Astrocyte (in vitro differentiated cells and primary cell): ENCODE data around the gene ARMC7. TPM values are rescaled to one million over a fixed set of nuclear protein-coding genes. Genes with fewer than 3 reads are reported as not detected.

ENCODE experiments used
- DNase-seq: peaks from one replicate; pipeline ENCODE4 v3.0.0-alpha.2; 2010; ENCODE audit warnings: low read depth
- FAIRE-seq: peaks from 2 replicates; lab custom pipeline; 2011; peaks lifted over from hg19 to GRCh38; lab: Jason Lieb, UNC
- H2AFZ ChIP-seq: 2 replicates; pipeline ENCODE4 v1.6.0; 2012; ENCODE audit warnings: low read depth, low read length, inconsistent platforms
- H3K27ac ChIP-seq: 2 replicates; pipeline ENCODE4 v1.5.1; 2011; ENCODE audit warnings: low read depth, low read length, inconsistent platforms
- H3K27me3 ChIP-seq: 2 replicates; pipeline ENCODE4 v1.6.0; 2011; ENCODE audit warnings: low read length, inconsistent platforms; ENCODE audit not compliant: insufficient read depth
- H3K36me3 ChIP-seq: 2 replicates; pipeline ENCODE4 v1.5.1; 2011; ENCODE audit warnings: low read length, inconsistent platforms; ENCODE audit not compliant: insufficient read depth
- H3K4me1 ChIP-seq: 2 replicates; pipeline ENCODE4 v1.5.1; 2011; ENCODE audit warnings: low read length, inconsistent platforms; ENCODE audit not compliant: insufficient read depth
- H3K4me2 ChIP-seq: 2 replicates; pipeline ENCODE4 v1.6.0; 2012; ENCODE audit warnings: low read length, inconsistent platforms
- H3K4me3 ChIP-seq: 2 replicates; pipeline ENCODE4 v1.5.1; 2011; ENCODE audit warnings: low read depth, mild to moderate bottlenecking, low read length, inconsistent platforms; ENCODE audit not compliant: insufficient read depth
- H3K79me2 ChIP-seq: 2 replicates; pipeline ENCODE4 v1.6.0; 2012; ENCODE audit warnings: mild to moderate bottlenecking, low read length, inconsistent platforms; ENCODE audit not compliant: insufficient read depth
- H3K9ac ChIP-seq: 2 replicates; pipeline ENCODE4 v1.6.0; 2012; ENCODE audit warnings: mild to moderate bottlenecking, low read length, inconsistent platforms
- H3K9me3 ChIP-seq: 2 replicates; pipeline ENCODE4 v1.5.1; 2012; ENCODE audit warnings: low read depth, mild to moderate bottlenecking, low read length, inconsistent platforms; ENCODE audit not compliant: insufficient read depth
- H4K20me1 ChIP-seq: 2 replicates; pipeline ENCODE4 v1.6.0; 2012; ENCODE audit warnings: low read length, inconsistent platforms; ENCODE audit not compliant: insufficient read depth
- H3K27ac Mint-ChIP-seq: one replicate; pipeline ENCODE4 v1.8.0; 2021; ENCODE audit warnings: mild to moderate bottlenecking, mixed read lengths; ENCODE audit not compliant: unreplicated experiment
- H3K27me3 Mint-ChIP-seq: one replicate; pipeline ENCODE4 v1.8.0; 2021; ENCODE audit warnings: low read depth, mixed read lengths; ENCODE audit not compliant: unreplicated experiment
- H3K36me3 Mint-ChIP-seq: one replicate; pipeline ENCODE4 v1.8.0; 2021; ENCODE audit warnings: low read depth, mixed read lengths; ENCODE audit not compliant: unreplicated experiment
- H3K4me1 Mint-ChIP-seq: one replicate; pipeline ENCODE4 v1.8.0; 2021; ENCODE audit warnings: low read depth, mixed read lengths; ENCODE audit not compliant: unreplicated experiment
- H3K4me3 Mint-ChIP-seq: one replicate; pipeline ENCODE4 v1.8.0; 2021; ENCODE audit warnings: mild to moderate bottlenecking, moderate library complexity, mixed read lengths; ENCODE audit not compliant: unreplicated experiment
- H3K9me3 Mint-ChIP-seq: one replicate; pipeline ENCODE4 v1.8.0; 2021; ENCODE audit warnings: mild to moderate bottlenecking, mixed read lengths; ENCODE audit not compliant: unreplicated experiment
- CTCF ChIP-seq: IDR thresholded peaks from 2 replicates; pipeline ENCODE4 v1.5.1; 2011; ENCODE audit warnings: low read depth, mild to moderate bottlenecking, inconsistent platforms, low read length, moderate library complexity; ENCODE audit not compliant: insufficient read depth
- EZH2 ChIP-seq: IDR thresholded peaks from 2 replicates; pipeline ENCODE4 v1.6.1; 2012; ENCODE audit warnings: mild to moderate bottlenecking, low read length, inconsistent platforms; ENCODE audit not compliant: insufficient read depth
- total RNA-seq: library from RNA; stranded (reverse); gene quantifications from 2 replicates; pipeline ENCODE4 v1.2.1, GENCODE V29; 2021

Gene ARMC7
- total RNA-seq, 1 donor from 2014 or later: 11.9 TPM

GRCh38 chr17:75128694-75129505 is 19.1 kb downstream of the ARMC7 start:
- Histone ChIP-seq H3K4me3 (no peak overlapping the region), H3K4me1 (peaks cover 23% of the 10 kb centered on the region), H2AFZ (no peak overlapping the region), H3K4me2 (no peak overlapping the region), H3K79me2 (peaks cover 24% of the 10 kb centered on the region), H3K27me3 (no peaks in the 10 kb centered on the region), H3K36me3 (peaks cover 6% of the 10 kb centered on the region), H4K20me1 (peaks cover 15% of the 10 kb centered on the region), H3K9me3 (no peaks in the 10 kb centered on the region), H3K27ac (no peak overlapping the region), H3K9ac (no peak overlapping the region)
- DNase-seq: no peak
- Mint-ChIP-seq H3K27ac (no peak overlapping the region), H3K4me3 (no peak overlapping the region), H3K27me3 (no peaks in the 10 kb centered on the region), H3K4me1 (peaks cover 12% of the 10 kb centered on the region), H3K9me3 (no peaks in the 10 kb centered on the region), H3K36me3 (peaks cover 3% of the 10 kb centered on the region)
- TF ChIP-seq EZH2 (no peak), CTCF (no peak)
- no peak for FAIRE-seq

- FAIRE-seq (no peak), DNase-seq (no peak)
- Mint-ChIP-seq H3K27ac (no peak overlapping the region), H3K4me1 (peaks cover 8% of the 10 kb centered on the region), H3K27me3 (no peaks in the 10 kb centered on the region), H3K36me3 (peaks cover 3% of the 10 kb centered on the region), H3K4me3 (no peak overlapping the region), H3K9me3 (no peaks in the 10 kb centered on the region)
- Histone ChIP-seq H3K9ac (no peak overlapping the region), H3K9me3 (no peaks in the 10 kb centered on the region), H3K27me3 (no peaks in the 10 kb centered on the region), H3K27ac (no peak overlapping the region), H2AFZ (no peak overlapping the region), H3K4me1 (peaks cover 17% of the 10 kb centered on the region), H4K20me1 (peaks cover 15% of the 10 kb centered on the region), H3K36me3 (peaks cover 6% of the 10 kb centered on the region), H3K4me2 (no peak overlapping the region), H3K4me3 (no peak overlapping the region), H3K79me2 (peaks cover 24% of the 10 kb centered on the region)
- TF ChIP-seq EZH2 (no peak), CTCF (no peak)
Observed at GRCh38 chr17:75129576-75129975, 19.8 kb downstream of the ARMC7 start.
